Thyroid gland (tissue), 4 donors: ENCODE results near the gene MAPK1IP1L. TPM values are rescaled to one million over a fixed set of nuclear protein-coding genes. Genes with fewer than 3 reads are reported as not detected.
"Not testable (repeated sequence)": the region's sequence is repeated elsewhere in the genome, so short reads cannot be mapped to it uniquely, and the experiment has no call there.

Experiments
- DNase-seq, 2 donors: peaks; one replicate each; pipeline ENCODE4 v3.0.0-alpha.2; 2019
- H3K27ac ChIP-seq, 3 donors: fragments of 200-600 bp; sonication (generic); 1 replicate in 2 of 3; 2 replicates in 1 of 3; pipeline ENCODE4 v1.5.1; 2016 to 2019; ENCODE audit warnings: mild to moderate bottlenecking in 1 of 3, moderate library complexity in 1 of 3
- H3K27me3 ChIP-seq: fragments of 200-600 bp; sonication (generic); one replicate; pipeline ENCODE4 v1.5.1; 2019
- H3K36me3 ChIP-seq, 2 donors: fragments of 200-600 bp; sonication (generic); one replicate each; pipeline ENCODE4 v1.5.1; 2016 to 2019
- H3K4me1 ChIP-seq, 2 donors: fragments of 200-600 bp; sonication (generic); one replicate each; pipeline ENCODE4 v1.5.1; 2017 to 2019
- H3K4me3 ChIP-seq, 3 donors: fragments of 200-600 bp; sonication (generic); replicated peaks in 1 of 3; 1 replicate in 2 of 3; 2 replicates in 1 of 3; pipeline ENCODE4 v1.5.1; 2016; ENCODE audit warnings: mild to moderate bottlenecking in 1 of 3
- H3K9me3 ChIP-seq: fragments of 200-600 bp; sonication (generic); one replicate; pipeline ENCODE4 v1.5.1; 2017
- POLR2A ChIP-seq, 2 donors: fragments of 450-650 bp; IDR thresholded peaks; one replicate each; pipeline ENCODE4 v1.6.1; 2017; ENCODE audit warnings: antibody characterized with exemption in 2 of 2, mild to moderate bottlenecking in 2 of 2, moderate library complexity in 1 of 2
- WGBS, 2 donors: methylation state at CpG; one replicate each; pipeline ENCODE4 v1.1.5; 2017; 5-methylcytosine and 5-hydroxymethylcytosine counted together
- intact Hi-C: fragments of 100-400 bp; cut with DNase I; formaldehyde crosslinking; loops from one replicate; pipeline ENCODE4 v1.15.1; 2023
- total RNA-seq, 4 donors: library from RNA; depleted of rRNA; stranded (reverse); fragments of >200 nt; gene quantifications; one replicate each; pipeline ENCODE4 v1.2.3, GENCODE V29; 2016
- TF ChIP-seq, protein P1 (sequence below), 6 experiments: fragments of 200-600 bp in 3 of 6; fragments of 450-650 bp in 3 of 6; sonication (generic) in 3 of 6; IDR thresholded peaks; one replicate each; pipeline ENCODE4 v1.5.1; 2016 to 2019; ENCODE audit warnings: antibody characterized with exemption in 6 of 6, mild to moderate bottlenecking in 2 of 6, inconsistent platforms in 1 of 6, moderate library complexity in 1 of 6

The MAPK1IP1L gene
- total RNA-seq, 4 donors from 2014 or later = 56.6 to 89.9 (median 69.6) TPM

DNA sequence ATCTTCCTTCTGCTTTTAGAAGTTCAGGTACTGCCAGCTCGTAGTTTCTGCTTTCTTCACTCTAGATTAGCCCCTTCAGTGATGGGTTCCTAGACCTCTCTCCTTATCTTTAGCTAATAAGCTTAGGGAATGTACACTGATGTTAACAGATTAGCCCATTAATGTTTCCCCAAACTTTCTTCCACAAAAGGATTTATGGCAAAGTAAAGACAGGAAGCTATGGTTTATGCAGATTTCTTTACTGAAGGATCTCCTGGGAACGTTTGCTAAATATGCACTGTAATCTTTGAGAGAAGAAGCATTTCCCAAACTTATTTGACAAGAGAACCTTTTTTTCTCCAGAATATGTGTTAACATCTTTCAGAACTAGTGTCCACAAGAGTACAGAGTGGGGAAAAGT, 20.3 kb upstream of the MAPK1IP1L start:
- DNase-seq = no peak
- Histone ChIP-seq H3K9me3 (no peaks in the 10 kb centered on the region), H3K27ac (no peak overlapping the region), H3K4me1 (peaks cover 13 to 23% of the 10 kb centered on the region in 2 donors), H3K4me3 (no peak overlapping the region), H3K27me3 (no peaks in the 10 kb centered on the region), H3K36me3 (peaks cover 0 to 3% of the 10 kb centered on the region in 2 donors)
- intact Hi-C loops = no loop called here
- 32 to 55% methylated on average over 2 of the region's 2 CpGs for WGBS, 2 donors
- TF ChIP-seq, protein P1, sequence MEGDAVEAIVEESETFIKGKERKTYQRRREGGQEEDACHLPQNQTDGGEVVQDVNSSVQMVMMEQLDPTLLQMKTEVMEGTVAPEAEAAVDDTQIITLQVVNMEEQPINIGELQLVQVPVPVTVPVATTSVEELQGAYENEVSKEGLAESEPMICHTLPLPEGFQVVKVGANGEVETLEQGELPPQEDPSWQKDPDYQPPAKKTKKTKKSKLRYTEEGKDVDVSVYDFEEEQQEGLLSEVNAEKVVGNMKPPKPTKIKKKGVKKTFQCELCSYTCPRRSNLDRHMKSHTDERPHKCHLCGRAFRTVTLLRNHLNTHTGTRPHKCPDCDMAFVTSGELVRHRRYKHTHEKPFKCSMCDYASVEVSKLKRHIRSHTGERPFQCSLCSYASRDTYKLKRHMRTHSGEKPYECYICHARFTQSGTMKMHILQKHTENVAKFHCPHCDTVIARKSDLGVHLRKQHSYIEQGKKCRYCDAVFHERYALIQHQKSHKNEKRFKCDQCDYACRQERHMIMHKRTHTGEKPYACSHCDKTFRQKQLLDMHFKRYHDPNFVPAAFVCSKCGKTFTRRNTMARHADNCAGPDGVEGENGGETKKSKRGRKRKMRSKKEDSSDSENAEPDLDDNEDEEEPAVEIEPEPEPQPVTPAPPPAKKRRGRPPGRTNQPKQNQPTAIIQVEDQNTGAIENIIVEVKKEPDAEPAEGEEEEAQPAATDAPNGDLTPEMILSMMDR (IDR thresholded peaks at IDR 0.05) = no peak
- no peak for TF ChIP-seq POLR2A (IDR thresholded peaks at IDR 0.05)

DNA sequence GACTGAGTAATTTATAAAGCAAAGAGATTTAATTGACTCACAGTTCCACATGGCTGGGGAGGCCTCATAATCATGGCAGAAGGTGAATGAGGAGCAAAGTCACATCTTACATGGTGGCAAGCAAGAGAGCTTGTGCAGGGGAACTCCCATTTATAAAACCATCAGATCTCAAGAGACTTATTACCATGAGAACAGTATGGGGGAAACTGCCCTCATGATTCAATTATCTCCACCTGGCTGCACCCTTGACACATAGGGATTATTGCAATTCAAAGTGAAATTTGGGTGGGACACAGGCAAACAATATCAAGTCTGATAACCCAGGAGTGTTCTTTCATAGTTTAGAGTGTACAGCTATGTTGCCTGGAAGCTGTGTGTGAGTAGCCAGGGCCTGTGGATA, 13.5 kb upstream of the MAPK1IP1L start:
- H3K9me3 ChIP-seq, DNase-seq, H3K27ac ChIP-seq, H3K4me1 ChIP-seq, intact Hi-C loops, H3K36me3 ChIP-seq, H3K27me3 ChIP-seq, H3K4me3 ChIP-seq: not testable (repeated sequence)

DNA sequence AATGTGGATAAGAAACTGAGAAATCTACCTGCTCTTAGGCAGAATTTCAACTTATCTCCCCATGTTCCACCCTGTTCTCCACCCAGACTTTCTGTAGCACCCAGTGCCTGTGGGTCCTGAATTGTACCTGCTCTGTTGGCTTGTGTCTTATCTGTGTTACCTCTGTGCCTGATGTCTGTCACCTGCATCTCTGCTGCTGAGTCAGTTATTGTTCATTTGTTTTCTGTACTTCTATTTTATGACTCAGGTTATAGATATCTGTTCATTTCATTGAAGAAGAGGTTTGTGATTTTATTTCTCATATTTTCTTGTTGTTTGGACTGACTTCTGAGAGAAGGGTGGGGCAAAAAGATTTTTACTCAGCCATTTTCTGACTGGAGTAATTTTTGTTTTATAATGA, 12.7 kb upstream of the MAPK1IP1L start:
- no peaks in the 10 kb centered on the region for H3K4me1 ChIP-seq
- no peaks in the 10 kb centered on the region for H3K9me3 ChIP-seq
- no peak for DNase-seq
- H3K27ac ChIP-seq = no peak overlapping the region
- intact Hi-C loops = no loop called here
- peaks cover 5 to 7% of the 10 kb centered on the region in 2 donors for H3K36me3 ChIP-seq
- no peak overlapping the region for H3K4me3 ChIP-seq
- H3K27me3 ChIP-seq = no peaks in the 10 kb centered on the region
- no peak for TF ChIP-seq POLR2A (IDR thresholded peaks at IDR 0.05)
- TF ChIP-seq, protein P1 (IDR thresholded peaks at IDR 0.05) = no peak

DNA sequence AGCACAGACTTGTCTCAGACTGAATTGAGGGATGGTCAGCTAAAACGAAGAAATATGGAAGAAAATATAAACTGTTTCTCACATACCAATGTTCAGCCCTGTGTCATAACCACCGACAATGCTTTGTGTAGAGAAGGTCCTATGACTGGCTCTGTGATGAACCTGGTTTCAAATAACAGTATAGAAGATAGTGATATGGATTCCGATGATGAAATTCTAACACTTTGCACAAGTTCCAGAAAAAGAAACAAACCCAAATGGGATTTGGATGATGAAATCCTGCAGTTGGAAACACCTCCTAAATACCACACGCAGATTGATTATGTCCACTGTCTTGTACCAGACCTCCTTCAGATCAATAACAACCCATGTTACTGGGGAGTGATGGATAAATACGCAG, 7.9 kb upstream of the MAPK1IP1L start:
- Histone ChIP-seq H3K9me3 (no peaks in the 10 kb centered on the region), H3K27ac (no peak overlapping the region)

DNA sequence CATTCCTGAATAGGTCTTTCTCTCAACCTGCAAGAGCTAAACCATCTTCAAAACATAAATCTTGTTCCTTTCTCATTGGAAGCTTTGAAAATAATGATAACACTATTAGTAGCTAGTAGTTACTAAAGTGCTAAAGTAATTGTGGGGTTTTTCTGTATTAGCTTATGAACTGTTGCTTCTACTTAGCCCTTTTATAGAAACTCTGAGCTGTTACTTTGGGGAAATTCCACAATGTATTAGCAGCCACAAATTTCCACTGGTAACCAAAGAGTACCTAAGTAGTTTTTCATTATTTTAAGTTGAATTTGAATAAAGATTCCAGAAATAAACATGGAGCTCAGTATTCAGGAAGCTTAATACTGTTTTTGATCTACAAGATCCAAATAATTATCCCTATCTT, 6.4 kb upstream of the MAPK1IP1L start:
- peaks cover 8 to 9% of the 10 kb centered on the region in 2 donors for H3K36me3 ChIP-seq
- intact Hi-C loops = no loop called here
- TF ChIP-seq, protein P1 (IDR thresholded peaks at IDR 0.05) = no peak
- no peak for TF ChIP-seq POLR2A (IDR thresholded peaks at IDR 0.05)

More for the DNA sequence above, 7.9 kb upstream of the MAPK1IP1L start:
- TF ChIP-seq POLR2A (IDR thresholded peaks at IDR 0.05) = no peak
- TF ChIP-seq, protein P1 (IDR thresholded peaks at IDR 0.05) = no peak
- no peaks in the 10 kb centered on the region for H3K27me3 ChIP-seq
- intact Hi-C loops = no loop called here
- no peak overlapping the region for H3K4me3 ChIP-seq
- H3K4me1 ChIP-seq = no peaks in the 10 kb centered on the region
- DNase-seq = no peak
- WGBS, 2 donors = 97% methylated on average over 5 of the region's 5 CpGs
- H3K36me3 ChIP-seq = peaks cover 8 to 9% of the 10 kb centered on the region in 2 donors

More for the DNA sequence above, 6.4 kb upstream of the MAPK1IP1L start:
- no peaks in the 10 kb centered on the region for H3K4me1 ChIP-seq
- H3K27ac ChIP-seq = no peak overlapping the region
- H3K9me3 ChIP-seq = no peaks in the 10 kb centered on the region
- H3K4me3 ChIP-seq = no peak overlapping the region
- H3K27me3 ChIP-seq = no peaks in the 10 kb centered on the region
- no peak for DNase-seq
